ENCODE data around the gene TINCR. TPM values are rescaled to one million over a fixed set of nuclear protein-coding genes. Genes with fewer than 3 reads are reported as not detected.

The TINCR gene
- polyA plus RNA-seq, 3 donors from 2014 or later, result 0.06 TPM; not detected in 2

Other genes with a start within 250 kb of the TINCR start
- gene PTPRS, start 227.1 kb downstream of the TINCR start, polyA plus RNA-seq, result under 1 TPM in 1 of 3 donors, not detected in 2; 0.10 TPM
- gene ZNRF4, start 112.5 kb downstream of the TINCR start, polyA plus RNA-seq, result not detected
- gene SAFB2, start 54.8 kb upstream of the TINCR start, polyA plus RNA-seq, result 10 to 100 TPM; 12.8 to 43.4 (median 19.6) TPM
- gene SAFB, start 55.1 kb upstream of the TINCR start, polyA plus RNA-seq, result 100 to 1,000 TPM in 1 of 3 donors, 10 to 100 TPM in 1, 1 to 10 TPM in 1; 6.4 to 103 (median 29.6) TPM
- 100 to 1,000 TPM in 1 of 3 donors, 10 to 100 TPM in 2; 85.1 to 134 (median 98.2) TPM for gene MICOS13, start 112.6 kb upstream of the TINCR start, polyA plus RNA-seq
- 1 to 10 TPM; 2.0 to 3.1 (median 2.5) TPM for gene HSD11B1L, start 113.1 kb upstream of the TINCR start, polyA plus RNA-seq
- 1,000 to 10,000 TPM in 1 of 3 donors, 100 to 1,000 TPM in 2; 550 to 1,524 (median 935) TPM for gene RPL36, start 122.3 kb upstream of the TINCR start, polyA plus RNA-seq
- 10 to 100 TPM in 2 of 3 donors, 1 to 10 TPM in 1; 8.4 to 24.2 (median 11.3) TPM for gene LONP1, start 152.2 kb upstream of the TINCR start, polyA plus RNA-seq
- not detected for gene CATSPERD, start 152.7 kb upstream of the TINCR start, polyA plus RNA-seq
- gene PRR22, start 216.8 kb upstream of the TINCR start, polyA plus RNA-seq, result not detected
- gene DUS3L, start 223.2 kb upstream of the TINCR start, polyA plus RNA-seq, result 10 to 100 TPM; 21.2 to 42.5 (median 33.4) TPM
- under 1 TPM in 1 of 3 donors, not detected in 2; 0.56 TPM for gene NRTN, start 237.1 kb upstream of the TINCR start, polyA plus RNA-seq